H1 (cell line): ENCODE measurements around the gene MBOAT1. TPM values are rescaled to one million over a fixed set of nuclear protein-coding genes. Genes with fewer than 3 reads are reported as not detected.

Experiments used
- CTCF ChIA-PET: fragments of 300-600 bp; sonication (Branson Sonifier 250); formaldehyde crosslinking; loops from one replicate; lab custom pipeline; 2021; ENCODE audit not compliant: partially characterized antibody; lab: Charles Lee
- POLR2A ChIA-PET: fragments of 300-600 bp; sonication (Branson Sonifier 250); formaldehyde crosslinking; loops from one replicate; lab custom pipeline; 2021; ENCODE audit warnings: inconsistent platforms; ENCODE audit not compliant: partially characterized antibody; lab: Charles Lee
- DNase-seq, 2 experiments: peaks; one replicate each; pipeline versions ENCODE4 v3.0.0 to v3.0.0-alpha.2; 2010 to 2022; ENCODE audit warnings: low spot score in 2 of 2, low read depth in 1 of 2, mixed read lengths in 1 of 2
- FAIRE-seq: peaks from 2 replicates; lab custom pipeline; 2011; peaks lifted over from hg19 to GRCh38; lab: Jason Lieb, UNC
- H2AFZ ChIP-seq: 2 replicates; pipeline ENCODE4 v1.8.1; 2012; ENCODE audit warnings: low read length, inconsistent platforms
- H2AK5ac ChIP-seq: 2 replicates; pipeline ENCODE4 v1.6.1; 2013; ENCODE audit warnings: low read depth, low read length
- H2BK120ac ChIP-seq: replicated peaks from 2 replicates; pipeline ENCODE3; 2013; ENCODE audit warnings: low read depth, low read length, inconsistent platforms
- H2BK12ac ChIP-seq: 2 replicates; pipeline ENCODE4 v1.6.1; 2013; ENCODE audit warnings: low read depth, low read length
- H2BK15ac ChIP-seq: 2 replicates; pipeline ENCODE4 v1.6.1; 2013; ENCODE audit warnings: low read length
- H2BK20ac ChIP-seq: 2 replicates; pipeline ENCODE4 v1.6.1; 2013; ENCODE audit warnings: low read length
- H2BK5ac ChIP-seq: 2 replicates; pipeline ENCODE4 v1.6.1; 2013; ENCODE audit warnings: low read depth, low read length
- H3K14ac ChIP-seq: 2 replicates; pipeline ENCODE4 v1.6.1; 2013; ENCODE audit warnings: inconsistent platforms; ENCODE audit not compliant: insufficient read length
- H3K18ac ChIP-seq: 2 replicates; pipeline ENCODE4 v1.6.1; 2013; ENCODE audit warnings: low read length; ENCODE audit errors: extremely low read depth
- H3K23ac ChIP-seq: 2 replicates; pipeline ENCODE4 v1.6.1; 2013; ENCODE audit warnings: inconsistent platforms; ENCODE audit not compliant: insufficient read length
- H3K23me2 ChIP-seq: 2 replicates; pipeline ENCODE4 v1.6.1; 2013; ENCODE audit warnings: low read depth, low read length
- H3K27ac ChIP-seq: 2 replicates; pipeline ENCODE4 v1.6.1; 2011; ENCODE audit warnings: low read depth, low read length, inconsistent platforms
- H3K27me3 ChIP-seq, 4 experiments: replicated peaks in 1 of 4; 1 replicate in 1 of 4; 2 replicates in 3 of 4; pipeline versions ENCODE4 v1.6.1 to v1.8.1; 2011 to 2013; ENCODE audit warnings: low read length in 3 of 4, mild to moderate bottlenecking in 3 of 4, inconsistent platforms in 2 of 4, mixed read lengths in 2 of 4, moderate library complexity in 1 of 4; ENCODE audit not compliant: control insufficient read depth in 3 of 4, insufficient read depth in 3 of 4; ENCODE audit errors: extremely low read depth in 1 of 4
- H3K36me3 ChIP-seq, 4 experiments: 2 replicates each; pipeline versions ENCODE4 v1.6.1 to v1.8.1; 2011 to 2013; ENCODE audit warnings: mild to moderate bottlenecking in 4 of 4, low read length in 3 of 4, moderate library complexity in 2 of 4, control low read depth in 1 of 4, inconsistent platforms in 1 of 4; ENCODE audit not compliant: insufficient read depth in 4 of 4, control insufficient read depth in 2 of 4
- H3K4ac ChIP-seq: replicated peaks from 2 replicates; pipeline ENCODE3; 2013; ENCODE audit warnings: low read length, low read depth, mixed read lengths, inconsistent platforms; ENCODE audit not compliant: insufficient read length
- H3K4me1 ChIP-seq, 4 experiments: replicated peaks in 1 of 4; 1 replicate in 1 of 4; 2 replicates in 3 of 4; pipeline versions ENCODE4 v1.6.1 to v1.8.1; 2011 to 2013; ENCODE audit warnings: low read length in 3 of 4, inconsistent platforms in 2 of 4, mixed read lengths in 1 of 4; ENCODE audit not compliant: insufficient read depth in 4 of 4, control insufficient read depth in 3 of 4
- H3K4me2 ChIP-seq, 2 experiments: 2 replicates each; pipeline versions ENCODE4 v1.6.1 to v1.8.1; 2011 to 2013; ENCODE audit warnings: low read depth in 2 of 2, low read length in 2 of 2, control low read depth in 1 of 2, inconsistent platforms in 1 of 2, mild to moderate bottlenecking in 1 of 2; ENCODE audit not compliant: insufficient read depth in 1 of 2
- H3K4me3 ChIP-seq, 4 experiments: fragments of 200-600, 300-600 bp in 1 of 4; sonication (generic), shearing (Covaris generic), sonication (Bioruptor Twin) in 1 of 4; 2 replicates each; pipeline versions ENCODE4 v1.5.1 to v1.8.1; 2011 to 2016; ENCODE audit warnings: low read length in 4 of 4, low read depth in 3 of 4, control low read depth in 2 of 4, inconsistent platforms in 2 of 4, mild to moderate bottlenecking in 2 of 4, mixed read lengths in 1 of 4, moderate library complexity in 1 of 4; ENCODE audit not compliant: insufficient read depth in 2 of 4; ENCODE audit errors: extremely low read depth in 1 of 4
- H3K56ac ChIP-seq: replicated peaks from 2 replicates; pipeline ENCODE3; 2013; ENCODE audit warnings: low read depth, mild to moderate bottlenecking, mixed read lengths, low read length, inconsistent platforms; ENCODE audit not compliant: insufficient read length
- H3K79me1 ChIP-seq: 2 replicates; pipeline ENCODE4 v1.6.1; 2013; ENCODE audit warnings: low read depth, low read length, control low read depth
- H3K79me2 ChIP-seq, 2 experiments: 2 replicates each; pipeline versions ENCODE4 v1.6.1 to v1.8.1; 2012 to 2013; ENCODE audit warnings: low read length in 2 of 2, mild to moderate bottlenecking in 2 of 2, inconsistent platforms in 1 of 2; ENCODE audit not compliant: insufficient read depth in 2 of 2, control insufficient read depth in 1 of 2
- H3K9ac ChIP-seq, 4 experiments: replicated peaks in 1 of 4; 1 replicate in 1 of 4; 2 replicates in 3 of 4; pipeline versions ENCODE4 v1.6.1 to v1.8.1; 2011 to 2013; ENCODE audit warnings: low read depth in 3 of 4, low read length in 3 of 4, control low read depth in 2 of 4, mild to moderate bottlenecking in 2 of 4, moderate library complexity in 2 of 4, inconsistent platforms in 1 of 4; ENCODE audit errors: extremely low read depth in 1 of 4
- H3K9me3 ChIP-seq, 2 experiments: 2 replicates each; pipeline versions ENCODE4 v1.6.1 to v1.8.1; 2012 to 2013; ENCODE audit warnings: mild to moderate bottlenecking in 2 of 2, moderate library complexity in 2 of 2, control low read depth in 1 of 2, inconsistent platforms in 1 of 2, low read depth in 1 of 2, low read length in 1 of 2, mixed read lengths in 1 of 2; ENCODE audit not compliant: insufficient read depth in 2 of 2
- H4K20me1 ChIP-seq, 2 experiments: replicated peaks in 1 of 2; 2 replicates each; pipeline versions ENCODE3 to v1.8.1; 2011 to 2013; ENCODE audit warnings: inconsistent platforms in 2 of 2, low read length in 2 of 2, mild to moderate bottlenecking in 1 of 2; ENCODE audit not compliant: insufficient read depth in 2 of 2, control insufficient read depth in 1 of 2
- H4K5ac ChIP-seq: 2 replicates; pipeline ENCODE4 v1.6.1; 2013; ENCODE audit warnings: low read length, low read depth, mixed read lengths, inconsistent platforms; ENCODE audit not compliant: insufficient read length
- H4K8ac ChIP-seq: 2 replicates; pipeline ENCODE4 v1.8.0; 2013; ENCODE audit warnings: mild to moderate bottlenecking, moderate library complexity, low read length, inconsistent platforms; ENCODE audit not compliant: insufficient read depth; ENCODE audit errors: extremely low read depth
- H4K91ac ChIP-seq: replicated peaks from 2 replicates; pipeline ENCODE3; 2013; ENCODE audit warnings: low read length, mixed read lengths, inconsistent platforms; ENCODE audit not compliant: insufficient read length
- CBX8 ChIP-seq: fragments of 300-800, 300-1000 bp; sonication (generic); IDR thresholded peaks from 2 replicates; pipeline ENCODE4 v1.7.1; 2016; ENCODE audit warnings: low read depth, low read length, borderline replicate concordance
- CEBPB ChIP-seq: IDR thresholded peaks from 2 replicates; pipeline ENCODE4 v1.6.1; 2012; ENCODE audit warnings: low read depth, low read length
- EGR1 ChIP-seq: IDR thresholded peaks from 2 replicates; pipeline ENCODE4 v1.6.1; 2011; ENCODE audit warnings: low read depth, low read length, borderline replicate concordance
- EP300 ChIP-seq, 2 experiments: IDR thresholded peaks; 1 replicate in 1 of 2; 2 replicates in 1 of 2; pipeline ENCODE4 v1.6.1; 2011 to 2012; ENCODE audit warnings: low read depth in 2 of 2, low read length in 2 of 2, mild to moderate bottlenecking in 2 of 2, borderline replicate concordance in 1 of 2, inconsistent platforms in 1 of 2, moderate library complexity in 1 of 2
- MAFK ChIP-seq: IDR thresholded peaks from 2 replicates; pipeline ENCODE4 v1.6.1; 2012; ENCODE audit warnings: low read depth, mild to moderate bottlenecking, improper control_type of control experiment, low read length
- RNF2 ChIP-seq: fragments of 200-900, 300-1000 bp; sonication (generic); IDR thresholded peaks from 2 replicates; pipeline ENCODE4 v1.7.1; 2016; ENCODE audit warnings: borderline replicate concordance, low read depth, mild to moderate bottlenecking, antibody characterized with exemption, low read length; ENCODE audit not compliant: poor library complexity, severe bottlenecking; ENCODE audit errors: missing control alignments
- SIX5 ChIP-seq: IDR thresholded peaks from 2 replicates; pipeline ENCODE4 v1.6.1; 2011; ENCODE audit warnings: mild to moderate bottlenecking, low read depth, low read length
- SP2 ChIP-seq: IDR thresholded peaks from 2 replicates; pipeline ENCODE4 v1.6.1; 2012; ENCODE audit warnings: mild to moderate bottlenecking, low read length, inconsistent platforms
- TCF12 ChIP-seq: IDR thresholded peaks from 2 replicates; pipeline ENCODE4 v1.6.1; 2011; ENCODE audit warnings: low read depth, mild to moderate bottlenecking, low read length
- WGBS, 2 experiments: shearing (Covaris generic) in 1 of 2; methylation state at CpG; one replicate each; pipeline versions ENCODE4 v1.1.6 to v1.1.7; 2013 to 2015; ENCODE audit warnings: low lambda C conversion rate in 2 of 2, mixed read lengths in 2 of 2, inconsistent platforms in 1 of 2, low coverage in 1 of 2, missing lambda C conversion rate in 1 of 2; ENCODE audit not compliant: insufficient replicate concordance in 2 of 2, insufficient coverage in 1 of 2, insufficient read length in 1 of 2; ENCODE audit errors: extremely low coverage in 1 of 2, missing lambda C conversion rate in 1 of 2; 5-methylcytosine and 5-hydroxymethylcytosine counted together
- polyA plus RNA-seq, 7 experiments: library from polyadenylated mRNA; depleted of rRNA in 3 of 7; stranded (reverse) in 5 of 7; unstranded in 2 of 7; fragments of >200 nt in 5 of 7; fragments of 200-250 nt in 2 of 7; gene quantifications; 1 replicate in 5 of 7; 2 replicates in 1 of 7; 4 replicates in 1 of 7; pipeline versions ENCODE4 v1.2.1 to v1.2.3, GENCODE V29; 2011 to 2013; ENCODE audit warnings: missing spikeins in 2 of 7, mixed read lengths in 2 of 7
- total RNA-seq: library from RNA; stranded (reverse); fragmentation: NEBNext Ultra II Directional; extraction: Animal tissue kit (Norgen Biotek cat#: 25700); gene quantifications from 2 replicates; pipeline ENCODE4 v1.2.1, GENCODE V29; 2021

Gene MBOAT1
- total and polyA plus RNA-seq, 2 of the 8 experiments (the other 6 are each of a cell fraction or from before 2014, with no cell fraction given), result 4.9 to 19.5 TPM

- no peak overlapping the region for H3K9ac ChIP-seq
- no peak overlapping the region for H2BK5ac ChIP-seq
- WGBS, 2 experiments, result 87% methylated on average over 5 of the region's 5 CpGs; no CpG with 5 or more reads in 1 of the 2 experiments
- CTCF ChIA-PET, result interaction anchor here (0.6 to 1.4 kb wide), 8 partner anchors 9 to 512 kb away, joined by 3 to 4 read pairs (median 3); no protein-coding TSS in a partner anchor
- no peak overlapping the region for H3K27ac ChIP-seq
- no peak overlapping the region for H4K5ac ChIP-seq
- H2BK12ac ChIP-seq, result no peak overlapping the region
- no peak overlapping the region for H4K91ac ChIP-seq
- no peak overlapping the region for H2AFZ ChIP-seq
- H4K8ac ChIP-seq, result no peak overlapping the region; the same call in 1 of the 2 replicates
- H3K4me2 ChIP-seq, result no peak overlapping the region
- FAIRE-seq (no peak), DNase-seq (no peak)
- no peak overlapping the region for H2AK5ac ChIP-seq
- no peak overlapping the region for H2BK120ac ChIP-seq
- H3K9me3 ChIP-seq, result no peaks in the 10 kb centered on the region
- H3K79me1 ChIP-seq, result no peaks in the 10 kb centered on the region; the same call in 1 of the 2 replicates
- H2BK15ac ChIP-seq, result no peak overlapping the region
- POLR2A ChIA-PET, result no interaction called here
- H3K56ac ChIP-seq, result no peak overlapping the region
- H3K18ac ChIP-seq, result no peak overlapping the region
- no peaks in the 10 kb centered on the region for H3K36me3 ChIP-seq
- no peaks in the 10 kb centered on the region for H4K20me1 ChIP-seq
- no peak overlapping the region for H3K14ac ChIP-seq
- H3K23me2 ChIP-seq, result no peaks in the 10 kb centered on the region
- H3K27me3 ChIP-seq, result no peaks in the 10 kb centered on the region
- H2BK20ac ChIP-seq, result no peak overlapping the region
- H3K4me3 ChIP-seq, result no peak overlapping the region
- TF ChIP-seq EP300 (IDR thresholded peaks at IDR 0.05; ENCODE audit: borderline replicate concordance in 1 of 2, low read depth in 2 of 2, low read length in 2 of 2) (no peak), MAFK (no peak), SIX5 (no peak), TCF12 (no peak), RNF2 (no peak), CEBPB (no peak), SP2 (no peak), EGR1 (no peak), CBX8 (no peak)
- no peaks in the 10 kb centered on the region for H3K79me2 ChIP-seq
- H3K23ac ChIP-seq, result no peak overlapping the region
- no peak overlapping the region for H3K4ac ChIP-seq
- H3K4me1 ChIP-seq, result no peaks in the 10 kb centered on the region
Measured at GRCh38 chr6:20061952-20062351, 150.3 kb downstream of the MBOAT1 start.
